A549 (cell line): Measurements from ENCODE around the gene SKI. TPM values are rescaled to one million over a fixed set of nuclear protein-coding genes. Genes with fewer than 3 reads are reported as not detected.

ENCODE experiments used
- ATAC-seq, 2 experiments: fragments of 200-7000 bp in 1 of 2; fragments of >200 bp in 1 of 2; cut with Nextera tagmentation in 1 of 2; cut with Tn5 transposase in 1 of 2; 3 replicates each; pipeline versions ENCODE4 v1.8.0 to v1.9.1; 2018 to 2020; ENCODE audit warnings: mild to moderate bottlenecking in 1 of 2, moderate library complexity in 1 of 2
- CTCF ChIA-PET: fragments of 300-600 bp; sonication (Branson Sonifier 250); formaldehyde crosslinking; extraction: SDS; loops from one replicate; lab custom pipeline; 2021; ENCODE audit warnings: antibody characterized with exemption, inconsistent platforms; lab: Yijun Ruan, JAX
- POLR2A ChIA-PET: fragments of 350-600 bp; formaldehyde crosslinking; extraction: SDS; loops from one replicate; lab custom pipeline; 2021; ENCODE audit warnings: antibody characterized with exemption, inconsistent platforms; lab: Yijun Ruan, JAX
- DNase-seq, 2 experiments: peaks; one replicate each; pipeline versions ENCODE4 v3.0.0 to v3.0.0-alpha.2; 2011 to 2016; ENCODE audit warnings: low read depth in 1 of 2, low spot score in 1 of 2
- FAIRE-seq: peaks from 2 replicates; lab custom pipeline; 2011; peaks lifted over from hg19 to GRCh38; lab: Jason Lieb, UNC
- H3K27ac ChIP-seq, 2 experiments: fragments of >200 bp; sonication (Bioruptor Twin); formaldehyde crosslinking; 3 replicates each; pipeline ENCODE4 v1.5.1; 2016 to 2017
- H3K4me1 ChIP-seq: fragments of >200 bp; sonication (Bioruptor Twin); formaldehyde crosslinking; 3 replicates; pipeline ENCODE4 v1.6.1; 2016
- H3K4me2 ChIP-seq: fragments of >200 bp; sonication (Bioruptor Twin); formaldehyde crosslinking; 3 replicates; pipeline ENCODE4 v1.6.1; 2016
- H3K4me3 ChIP-seq: fragments of >200 bp; sonication (Bioruptor Twin); formaldehyde crosslinking; 3 replicates; pipeline ENCODE4 v1.5.1; 2016
- H3K9me3 ChIP-seq: fragments of >200 bp; sonication (Bioruptor Twin); formaldehyde crosslinking; 3 replicates; pipeline ENCODE4 v1.6.1; 2016
- ATOH8 ChIP-seq: fragments of 250-450 bp; sonication (Bioruptor Pico); IDR thresholded peaks from 2 replicates; pipeline ENCODE4 v1.5.0; 2020; ENCODE audit warnings: low read depth, mild to moderate bottlenecking, moderate library complexity
- CBX8 ChIP-seq: fragments of 200-600 bp; sonication (generic); IDR thresholded peaks from 2 replicates; pipeline ENCODE4 v1.6.1; 2016
- HEYL ChIP-seq: fragments of 250-450 bp; sonication (Bioruptor Pico); IDR thresholded peaks from 2 replicates; pipeline ENCODE4 v1.8.0; 2021; ENCODE audit warnings: mild to moderate bottlenecking, moderate library complexity
- HOXB13 ChIP-seq: fragments of 250-450 bp; sonication (Bioruptor Pico); IDR thresholded peaks from 2 replicates; pipeline ENCODE4 v1.5.0; 2020; ENCODE audit warnings: low read depth, mild to moderate bottlenecking, moderate library complexity
- JUNB ChIP-seq: fragments of >200 bp; sonication (Bioruptor Twin); formaldehyde crosslinking; IDR thresholded peaks from 2 replicates; pipeline ENCODE4 v1.6.1; 2016
- KDM1A ChIP-seq: fragments of 200-600 bp; sonication (generic); IDR thresholded peaks from 2 replicates; pipeline ENCODE4 v1.6.1; 2016; ENCODE audit warnings: low read depth, mild to moderate bottlenecking
- NPAS2 ChIP-seq: fragments of 250-450 bp; sonication (Bioruptor Pico); IDR thresholded peaks from 2 replicates; pipeline ENCODE4 v1.8.0; 2022; ENCODE audit warnings: mild to moderate bottlenecking, moderate library complexity, borderline replicate concordance
- PHF8 ChIP-seq: fragments of 200-600 bp; sonication (generic); IDR thresholded peaks from 2 replicates; pipeline ENCODE4 v1.6.1; 2016; ENCODE audit warnings: low read depth, mild to moderate bottlenecking, antibody characterized with exemption, moderate library complexity, borderline replicate concordance
- POLR2AphosphoS2 ChIP-seq: conservative IDR thresholded peaks from 2 replicates; pipeline ENCODE4 v1.6.1; 2012; ENCODE audit warnings: low read length, improper control_type of control experiment, inconsistent platforms
- RCOR1 ChIP-seq: fragments of 150-350 bp; IDR thresholded peaks from 2 replicates; pipeline ENCODE4 v1.6.1; 2014; ENCODE audit warnings: antibody characterized with exemption, low read length, low read depth
- TP53 ChIP-seq: fragments of 250-450 bp; sonication (Bioruptor Pico); IDR thresholded peaks from 2 replicates; pipeline ENCODE4 v1.5.0; 2021; ENCODE audit warnings: mild to moderate bottlenecking, moderate library complexity
- ZC3H11A ChIP-seq: fragments of 450-650 bp; IDR thresholded peaks from 2 replicates; pipeline ENCODE4 v1.6.1; 2014; ENCODE audit warnings: antibody characterized with exemption, mild to moderate bottlenecking
- ZFP36 ChIP-seq: fragments of 450-650 bp; IDR thresholded peaks from 2 replicates; pipeline ENCODE4 v1.6.1; 2014; ENCODE audit warnings: borderline replicate concordance; ENCODE audit not compliant: partially characterized antibody
- ZNF302 ChIP-seq: fragments of 250-450 bp; sonication (Bioruptor Pico); IDR thresholded peaks from 2 replicates; pipeline ENCODE4 v1.9.0; 2021; ENCODE audit warnings: inconsistent platforms, mild to moderate bottlenecking, moderate library complexity
- WGBS: methylation state at CpG from one replicate; pipeline ENCODE4 v1.1.6; 2017; ENCODE audit errors: missing lambda C conversion rate; 5-methylcytosine and 5-hydroxymethylcytosine counted together
- polyA plus RNA-seq, 4 experiments: library from polyadenylated mRNA; depleted of rRNA in 3 of 4; stranded (reverse); fragments of >200 nt; fragmentation: RNase III in 1 of 4; extraction: RNeasy Plus Mini Kit Qiagen cat#74134 plus additional on column Dnase treatment in 1 of 4; gene quantifications; 2 replicates in 3 of 4; 3 replicates in 1 of 4; pipeline ENCODE4 v1.2.3, GENCODE V29; 2011 to 2017
- TF ChIP-seq, protein P1 (sequence below): fragments of >200 bp; sonication (Bioruptor Twin); formaldehyde crosslinking; IDR thresholded peaks from 3 replicates; pipeline ENCODE4 v1.5.1; 2016
- TF ChIP-seq, protein P2 (sequence below): IDR thresholded peaks from 2 replicates; pipeline ENCODE4 v1.6.1; 2012

SKI gene
- polyA plus RNA-seq, 2 of the 4 experiments (the other 2 are of a cell fraction): 2.8 to 12.0 TPM

DNA sequence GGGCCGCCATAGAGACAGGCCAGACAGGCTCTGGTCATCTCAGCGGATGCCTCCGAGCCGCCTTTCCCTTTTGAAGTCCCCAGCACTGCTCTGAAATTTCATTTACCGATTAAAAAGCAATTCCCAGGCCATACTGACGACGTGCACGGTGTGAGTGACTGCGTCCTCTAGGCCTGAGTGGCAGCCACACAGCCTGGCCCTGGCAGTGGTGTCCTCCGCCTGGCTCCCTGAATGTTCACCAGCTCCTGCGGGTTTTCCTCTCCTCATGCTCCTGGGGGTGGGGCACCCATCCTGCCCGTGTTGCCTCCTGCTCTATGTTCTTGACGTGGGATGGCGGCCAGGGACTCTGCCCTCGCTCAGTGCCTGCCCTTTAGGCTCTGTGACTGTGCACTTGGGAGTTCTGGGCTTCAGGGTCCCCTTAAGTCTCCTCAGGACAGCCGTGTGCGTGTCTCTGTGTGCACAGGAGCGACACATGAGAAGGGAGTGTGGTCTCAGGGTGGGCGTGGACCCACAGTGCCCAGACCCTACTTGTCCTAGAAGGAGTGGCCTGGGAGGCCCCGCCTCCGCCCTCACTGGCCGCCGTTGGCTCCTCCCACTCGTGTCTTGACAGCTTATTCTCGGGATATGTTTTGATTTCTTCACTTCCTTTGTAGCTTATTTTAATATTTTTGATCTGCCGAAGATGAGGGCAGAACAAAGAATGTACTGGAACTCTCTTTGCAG lies 3.6 kb downstream of the SKI start:
- POLR2A ChIA-PET: interaction anchor here (3.0 kb wide), 1 partner anchor 37 kb away, joined by 8 read pairs; the partner anchor contains the start of gene FAAP20
- peaks cover 56% of the 10 kb centered on the region for H3K4me1 ChIP-seq

DNA sequence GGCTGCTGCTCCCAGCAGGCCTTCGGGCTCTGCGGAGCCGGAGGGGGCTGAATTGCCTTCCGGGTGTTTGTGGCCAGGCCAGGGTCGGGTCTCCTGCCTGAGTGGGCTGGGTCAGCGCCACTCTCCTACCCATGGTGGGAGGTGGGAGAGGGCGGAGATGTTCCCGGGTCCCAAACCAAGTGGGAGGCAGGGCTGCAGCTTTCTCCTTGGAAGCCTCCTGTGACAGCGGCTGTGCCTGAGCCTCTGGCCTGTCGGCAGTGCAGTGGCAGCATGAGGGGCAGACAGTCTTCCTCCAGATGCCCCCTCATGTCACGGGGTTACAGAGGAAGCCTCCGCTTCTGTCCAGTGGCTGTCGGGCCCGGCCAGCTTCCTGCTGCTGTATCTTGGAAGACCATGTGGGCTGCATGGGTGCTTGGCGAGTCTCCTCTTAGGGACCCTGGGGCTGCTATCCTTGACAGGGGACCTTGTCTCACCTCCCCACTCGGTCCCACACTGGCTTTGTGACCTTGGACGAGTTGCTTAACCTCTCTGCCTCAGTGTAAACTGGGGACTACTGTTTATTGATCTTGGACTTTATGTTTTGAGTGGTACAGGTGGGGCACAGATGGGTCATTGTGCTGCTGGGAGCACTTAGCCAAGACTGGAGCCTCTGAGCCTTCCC lies 4.3 kb downstream of the SKI start:
- no peak overlapping the region for H3K4me3 ChIP-seq
- WGBS: 66% methylated on average over 14 of the region's 17 CpGs
- DNase-seq (no peak), FAIRE-seq (no peak), ATAC-seq (no peak)
- no peaks in the 10 kb centered on the region for H3K9me3 ChIP-seq
- ChIA-PET POLR2A (no interaction called here), CTCF (interaction anchor here (0.9 to 7.6 kb wide), 6 partner anchors 8 to 149 kb away, joined by 3 to 49 read pairs (median 7); partner anchors contain the start of gene FAAP20)
- peak overlapping the region; percentile 97 for H3K4me2 ChIP-seq
- TF ChIP-seq ZFP36 (no peak), JUNB (no peak), KDM1A (no peak), RCOR1 (no peak), POLR2AphosphoS2 (no peak), HOXB13 (no peak), CBX8 (no peak), ATOH8 (no peak), ZNF302 (CRISPR knock-in tag) (no peak), NPAS2 (CRISPR knock-in tag) (no peak), TP53 (CRISPR knock-in tag) (no peak)
- TF ChIP-seq, protein P1, sequence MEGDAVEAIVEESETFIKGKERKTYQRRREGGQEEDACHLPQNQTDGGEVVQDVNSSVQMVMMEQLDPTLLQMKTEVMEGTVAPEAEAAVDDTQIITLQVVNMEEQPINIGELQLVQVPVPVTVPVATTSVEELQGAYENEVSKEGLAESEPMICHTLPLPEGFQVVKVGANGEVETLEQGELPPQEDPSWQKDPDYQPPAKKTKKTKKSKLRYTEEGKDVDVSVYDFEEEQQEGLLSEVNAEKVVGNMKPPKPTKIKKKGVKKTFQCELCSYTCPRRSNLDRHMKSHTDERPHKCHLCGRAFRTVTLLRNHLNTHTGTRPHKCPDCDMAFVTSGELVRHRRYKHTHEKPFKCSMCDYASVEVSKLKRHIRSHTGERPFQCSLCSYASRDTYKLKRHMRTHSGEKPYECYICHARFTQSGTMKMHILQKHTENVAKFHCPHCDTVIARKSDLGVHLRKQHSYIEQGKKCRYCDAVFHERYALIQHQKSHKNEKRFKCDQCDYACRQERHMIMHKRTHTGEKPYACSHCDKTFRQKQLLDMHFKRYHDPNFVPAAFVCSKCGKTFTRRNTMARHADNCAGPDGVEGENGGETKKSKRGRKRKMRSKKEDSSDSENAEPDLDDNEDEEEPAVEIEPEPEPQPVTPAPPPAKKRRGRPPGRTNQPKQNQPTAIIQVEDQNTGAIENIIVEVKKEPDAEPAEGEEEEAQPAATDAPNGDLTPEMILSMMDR: no peak
- peak overlapping the region in 1 of 2 experiments; percentile 83; a peak in 3 of 6 replicates for H3K27ac ChIP-seq
- peaks cover 62% of the 10 kb centered on the region for H3K4me1 ChIP-seq

More for the DNA sequence above, 3.6 kb downstream of the SKI start:
- Histone ChIP-seq H3K4me2 (peak overlapping the region; percentile 97), H3K27ac (peak overlapping the region in 1 of 2 experiments; percentile 83; a peak in 3 of 6 replicates), H3K9me3 (no peaks in the 10 kb centered on the region), H3K4me3 (peak overlapping the region; percentile 67; the same call in 1 of the 3 replicates)
- CTCF ChIA-PET: interaction anchor here (0.9 to 7.6 kb wide), 5 partner anchors 9 to 150 kb away, joined by 3 to 49 read pairs (median 6); partner anchors contain the start of gene FAAP20
- WGBS: 56% methylated on average over 26 of the region's 26 CpGs
- peak in 1 of 2 experiments; percentile 35 for DNase-seq
- no peak for FAIRE-seq
- ATAC-seq: peak in 1 of 2 experiments; percentile 32; a peak in 3 of 6 replicates
- no peak for TF ChIP-seq HEYL (CRISPR knock-in tag)
- TF ChIP-seq PHF8: no peak
- TF ChIP-seq ATOH8: no peak
- TF ChIP-seq ZC3H11A: no peak
- TF ChIP-seq, protein P2, sequence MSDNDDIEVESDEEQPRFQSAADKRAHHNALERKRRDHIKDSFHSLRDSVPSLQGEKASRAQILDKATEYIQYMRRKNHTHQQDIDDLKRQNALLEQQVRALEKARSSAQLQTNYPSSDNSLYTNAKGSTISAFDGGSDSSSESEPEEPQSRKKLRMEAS: no peak
- TF ChIP-seq HOXB13: no peak
- TF ChIP-seq TP53 (CRISPR knock-in tag): no peak
- TF ChIP-seq CBX8: no peak
